Keratinocyte (primary cell): ENCODE data around the gene BTN3A1. TPM values are rescaled to one million over a fixed set of nuclear protein-coding genes. Genes with fewer than 3 reads are reported as not detected.

Experiments used
- DNase-seq: peaks from one replicate; pipeline ENCODE4 v3.0.0-alpha.2; 2011; ENCODE audit warnings: low read depth, missing footprints, low spot score
- FAIRE-seq: peaks from 2 replicates; lab custom pipeline; 2011; peaks lifted over from hg19 to GRCh38; lab: Jason Lieb, UNC
- H2AFZ ChIP-seq: 2 replicates; pipeline ENCODE4 v1.6.0; 2012; ENCODE audit warnings: low read length, control low read depth, inconsistent platforms; ENCODE audit not compliant: control insufficient read depth
- H3K27ac ChIP-seq: 2 replicates; pipeline ENCODE4 v1.5.1; 2011; ENCODE audit warnings: low read length; ENCODE audit not compliant: control insufficient read depth, insufficient read depth
- H3K27me3 ChIP-seq: 3 replicates; pipeline ENCODE4 v1.6.0; 2011; ENCODE audit warnings: low read length; ENCODE audit not compliant: control insufficient read depth, insufficient read depth; ENCODE audit errors: extremely low read depth
- H3K36me3 ChIP-seq, 2 experiments: 2 replicates in 1 of 2; 3 replicates in 1 of 2; pipeline ENCODE4 v1.5.1; 2011; ENCODE audit warnings: low read length in 2 of 2, mild to moderate bottlenecking in 1 of 2; ENCODE audit not compliant: control insufficient read depth in 2 of 2, insufficient read depth in 2 of 2; ENCODE audit errors: extremely low read depth in 1 of 2
- H3K4me1 ChIP-seq: 3 replicates; pipeline ENCODE4 v1.5.1; 2011; ENCODE audit warnings: low read length; ENCODE audit not compliant: control insufficient read depth, insufficient read depth; ENCODE audit errors: extremely low read depth
- H3K4me2 ChIP-seq: 3 replicates; pipeline ENCODE4 v1.6.0; 2011; ENCODE audit warnings: low read depth, low read length; ENCODE audit not compliant: control insufficient read depth, insufficient read depth; ENCODE audit errors: extremely low read depth
- H3K4me3 ChIP-seq, 3 experiments: fragments of 200-600 bp in 1 of 3; sonication (generic) in 1 of 3; 2 replicates in 2 of 3; 3 replicates in 1 of 3; pipeline ENCODE4 v1.5.1; 2011 to 2016; ENCODE audit warnings: low read length in 3 of 3, mild to moderate bottlenecking in 3 of 3, control low read depth in 2 of 3, inconsistent platforms in 1 of 3, low read depth in 1 of 3, mixed read lengths in 1 of 3, mixed run types in 1 of 3, moderate library complexity in 1 of 3; ENCODE audit not compliant: control insufficient read depth in 2 of 3, insufficient read depth in 2 of 3; ENCODE audit errors: extremely low read depth in 1 of 3
- H3K79me2 ChIP-seq: 2 replicates; pipeline ENCODE4 v1.6.0; 2012; ENCODE audit warnings: low read length; ENCODE audit not compliant: control insufficient read depth, insufficient read depth
- H3K9ac ChIP-seq: 3 replicates; pipeline ENCODE4 v1.6.0; 2011; ENCODE audit warnings: low read length; ENCODE audit not compliant: control insufficient read depth, insufficient read depth; ENCODE audit errors: extremely low read depth
- H3K9me1 ChIP-seq: 3 replicates; pipeline ENCODE4 v1.6.0; 2011; ENCODE audit warnings: low read length; ENCODE audit not compliant: control insufficient read depth, insufficient read depth; ENCODE audit errors: extremely low read depth
- H3K9me3 ChIP-seq: 2 replicates; pipeline ENCODE4 v1.5.1; 2012; ENCODE audit warnings: low read depth, low read length; ENCODE audit not compliant: control insufficient read depth
- H4K20me1 ChIP-seq: 3 replicates; pipeline ENCODE4 v1.6.0; 2011; ENCODE audit warnings: low read length; ENCODE audit not compliant: control insufficient read depth, insufficient read depth; ENCODE audit errors: extremely low read depth
- CTCF ChIP-seq, 3 experiments: IDR thresholded peaks in 1 of 3; conservative IDR thresholded peaks in 1 of 3; optimal IDR thresholded peaks in 1 of 3; 2 replicates in 2 of 3; 3 replicates in 1 of 3; pipeline versions ENCODE3 to v1.5.1; 2011; ENCODE audit warnings: low read length in 3 of 3, mild to moderate bottlenecking in 3 of 3, moderate library complexity in 2 of 3, control low read depth in 1 of 3, inconsistent platforms in 1 of 3; ENCODE audit not compliant: insufficient read depth in 2 of 3; ENCODE audit errors: extremely low read depth in 1 of 3
- EZH2 ChIP-seq: IDR thresholded peaks from one replicate; pipeline ENCODE4 v1.6.1; 2012; ENCODE audit warnings: inconsistent platforms, mild to moderate bottlenecking, low read length, moderate library complexity
- dilution Hi-C: fragments of 300-500 bp; cut with MboI; formaldehyde crosslinking; loops from one replicate; pipeline ENCODE4 v1.7.0; 2020; ENCODE audit warnings: low sequenced_read_pairs; ENCODE audit not compliant: extremely low pct_ligation_motif_present
- polyA plus RNA-seq, 5 experiments: library from polyadenylated mRNA; depleted of rRNA in 3 of 5; stranded (reverse) in 3 of 5; stranded (forward) in 1 of 5; unstranded in 1 of 5; fragments of >200 nt; gene quantifications; 1 replicate in 1 of 5; 2 replicates in 3 of 5; 3 replicates in 1 of 5; pipeline versions ENCODE4 v1.2.1 to v1.2.3, GENCODE V29; 2011 to 2012; ENCODE audit warnings: missing spikeins in 2 of 5, low read depth in 1 of 5, low replicate concordance in 1 of 5

BTN3A1 gene
- polyA plus RNA-seq, 1 donor (not counting 4 experiments of a cell fraction or from before 2014, with no cell fraction given): 6.9 TPM

- H3K9me1 ChIP-seq: no peaks in the 10 kb centered on the region
- no peak overlapping the region for H3K9ac ChIP-seq
- H3K27me3 ChIP-seq: no peaks in the 10 kb centered on the region
- dilution Hi-C loops: no loop called here
- FAIRE-seq: no peak
- no peak for DNase-seq
- no peak overlapping the region for H2AFZ ChIP-seq
- H3K9me3 ChIP-seq: no peaks in the 10 kb centered on the region
- H3K79me2 ChIP-seq: no peaks in the 10 kb centered on the region
- no peak overlapping the region for H3K27ac ChIP-seq
- H3K4me2 ChIP-seq: no peak overlapping the region
- H4K20me1 ChIP-seq: no peaks in the 10 kb centered on the region
- no peak overlapping the region for H3K4me3 ChIP-seq
- H3K36me3 ChIP-seq: no peaks in the 10 kb centered on the region
- no peaks in the 10 kb centered on the region for H3K4me1 ChIP-seq
- TF ChIP-seq CTCF (optimal IDR thresholded peaks at IDR 0.05 in 1 of 3, IDR thresholded peaks at IDR 0.05 in 1 of 3, conservative IDR thresholded peaks at IDR 0.05 in 1 of 3; ENCODE audit: extremely low read depth in 1 of 3, insufficient read depth in 2 of 3, low read length in 3 of 3): no peak
- TF ChIP-seq EZH2: no peak
Observed at GRCh38 chr6:26415036-26415614, 13.1 kb downstream of the BTN3A1 start.

- Histone ChIP-seq H3K79me2 (no peaks in the 10 kb centered on the region), H4K20me1 (no peaks in the 10 kb centered on the region), H3K27me3 (no peaks in the 10 kb centered on the region), H3K4me2 (no peak overlapping the region), H3K9me1 (no peaks in the 10 kb centered on the region), H3K27ac (no peak overlapping the region), H3K4me3 (no peak overlapping the region), H3K9me3 (no peaks in the 10 kb centered on the region), H3K36me3 (no peaks in the 10 kb centered on the region), H3K4me1 (peaks cover 4% of the 10 kb centered on the region), H3K9ac (no peak overlapping the region), H2AFZ (no peak overlapping the region)
- dilution Hi-C loops: no loop called here
- DNase-seq: no peak
- TF ChIP-seq EZH2 (no peak), CTCF (optimal IDR thresholded peaks at IDR 0.05 in 1 of 3, IDR thresholded peaks at IDR 0.05 in 1 of 3, conservative IDR thresholded peaks at IDR 0.05 in 1 of 3; ENCODE audit: extremely low read depth in 1 of 3, insufficient read depth in 2 of 3, low read length in 3 of 3) (no peak)
- no peak for FAIRE-seq
Observed at GRCh38 chr6:26415791-26416190, 13.7 kb downstream of the BTN3A1 start.
